Fibroblast of mammary gland (primary cell): ENCODE data around the gene CEP295NL.
"Not testable (repeated sequence)": the region's sequence is repeated elsewhere in the genome, so short reads cannot be mapped to it uniquely, and the experiment has no call there.

Experiments
- DNase-seq: peaks from one replicate; pipeline ENCODE4 v3.0.0-alpha.2; 2010; ENCODE audit warnings: low read depth
- H3K4me3 ChIP-seq: 2 replicates; pipeline ENCODE4 v1.5.1; 2011; ENCODE audit warnings: low read depth, mild to moderate bottlenecking, low read length, moderate library complexity; ENCODE audit not compliant: control insufficient read depth
- TF ChIP-seq, protein P1 (sequence below): conservative IDR thresholded peaks from 2 replicates; pipeline ENCODE4 v1.5.1; 2011; ENCODE audit warnings: low read depth, low read length, inconsistent platforms; ENCODE audit not compliant: control insufficient read depth, insufficient read depth

Gene CEP295NL

DNA sequence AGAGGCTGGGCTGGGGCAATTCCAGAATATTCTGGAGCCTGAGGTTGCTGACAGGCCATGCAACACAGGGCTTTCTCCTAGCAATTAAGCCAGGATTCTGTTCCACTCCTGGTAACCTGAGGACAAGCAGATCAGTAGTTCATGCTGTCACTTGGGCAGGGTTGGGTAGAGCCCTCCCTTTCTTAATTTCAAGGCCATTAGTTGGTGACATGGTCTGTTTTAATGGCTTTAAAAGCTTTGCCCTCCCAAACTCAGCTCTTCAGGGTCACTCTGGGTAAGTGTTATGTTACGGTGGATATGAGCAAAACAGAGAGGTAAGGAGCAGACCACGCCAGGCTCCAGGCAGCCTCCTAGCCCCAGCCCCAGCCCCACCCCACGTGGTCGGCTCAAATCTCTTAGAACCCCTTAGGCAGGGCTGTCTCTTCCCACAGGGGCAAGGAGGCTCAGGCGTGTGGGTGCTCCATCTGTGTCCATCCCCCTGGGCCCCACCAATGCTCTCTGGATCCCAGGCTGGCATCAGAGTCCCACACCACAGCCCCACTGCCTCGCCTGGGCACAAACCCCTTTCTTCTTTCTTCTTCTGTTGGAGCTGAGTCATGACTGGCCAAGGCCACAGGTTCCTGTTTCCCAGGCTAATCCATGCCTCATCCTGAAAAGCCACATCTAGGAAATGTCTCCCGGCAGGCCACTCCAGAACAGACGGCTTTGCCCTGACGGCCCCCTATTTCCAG lies 27.5 kb downstream of the CEP295NL start:
- H3K4me3 ChIP-seq: no peak overlapping the region
- TF ChIP-seq, protein P1, sequence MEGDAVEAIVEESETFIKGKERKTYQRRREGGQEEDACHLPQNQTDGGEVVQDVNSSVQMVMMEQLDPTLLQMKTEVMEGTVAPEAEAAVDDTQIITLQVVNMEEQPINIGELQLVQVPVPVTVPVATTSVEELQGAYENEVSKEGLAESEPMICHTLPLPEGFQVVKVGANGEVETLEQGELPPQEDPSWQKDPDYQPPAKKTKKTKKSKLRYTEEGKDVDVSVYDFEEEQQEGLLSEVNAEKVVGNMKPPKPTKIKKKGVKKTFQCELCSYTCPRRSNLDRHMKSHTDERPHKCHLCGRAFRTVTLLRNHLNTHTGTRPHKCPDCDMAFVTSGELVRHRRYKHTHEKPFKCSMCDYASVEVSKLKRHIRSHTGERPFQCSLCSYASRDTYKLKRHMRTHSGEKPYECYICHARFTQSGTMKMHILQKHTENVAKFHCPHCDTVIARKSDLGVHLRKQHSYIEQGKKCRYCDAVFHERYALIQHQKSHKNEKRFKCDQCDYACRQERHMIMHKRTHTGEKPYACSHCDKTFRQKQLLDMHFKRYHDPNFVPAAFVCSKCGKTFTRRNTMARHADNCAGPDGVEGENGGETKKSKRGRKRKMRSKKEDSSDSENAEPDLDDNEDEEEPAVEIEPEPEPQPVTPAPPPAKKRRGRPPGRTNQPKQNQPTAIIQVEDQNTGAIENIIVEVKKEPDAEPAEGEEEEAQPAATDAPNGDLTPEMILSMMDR: no peak
- DNase-seq: peak; percentile 63

DNA sequence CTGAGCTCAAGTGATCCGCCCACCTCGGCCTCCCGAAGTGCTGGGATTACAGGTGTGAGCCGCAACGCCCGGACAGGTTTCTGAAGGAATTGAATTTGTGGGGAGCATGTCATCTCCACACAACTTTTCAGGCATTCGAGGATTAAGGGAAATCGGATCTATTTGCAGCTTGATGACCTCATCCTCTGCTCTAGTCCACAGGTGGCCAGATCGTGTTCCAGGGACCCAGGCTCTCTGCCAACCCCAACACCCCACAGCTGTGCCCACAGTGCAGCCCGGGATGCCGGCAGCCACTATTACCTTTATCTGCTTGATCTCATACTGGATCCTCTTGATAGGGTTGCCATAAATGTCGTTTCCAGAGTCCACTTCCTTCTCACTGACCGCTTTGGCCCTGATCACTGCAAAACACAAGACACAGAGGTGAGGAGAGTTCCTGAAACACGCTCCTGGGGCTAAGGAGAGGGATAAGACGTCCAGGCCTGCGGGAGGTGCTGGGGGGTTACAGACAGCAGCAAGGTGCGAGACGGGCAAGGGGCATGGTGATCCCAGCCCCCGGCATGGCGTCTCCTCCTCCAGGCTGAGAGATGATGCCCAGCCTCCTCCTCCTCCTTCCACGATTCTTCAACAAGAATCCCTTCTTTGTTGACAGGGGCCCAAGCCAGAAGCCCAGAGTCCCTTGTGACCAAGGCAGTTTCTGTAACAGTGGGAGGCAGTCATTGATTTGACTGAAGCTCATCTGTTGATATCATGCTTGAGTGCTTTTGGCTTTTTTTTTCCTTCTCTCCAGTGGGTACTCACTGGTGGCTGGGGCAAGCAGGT lies 29.3 kb downstream of the CEP295NL start:
- TF ChIP-seq, protein P1: no peak
- no peak overlapping the region for H3K4me3 ChIP-seq
- peak; percentile 69 for DNase-seq

- TF ChIP-seq, protein P1: no peak
- no peak for DNase-seq
- no peak overlapping the region for H3K4me3 ChIP-seq
Observed at GRCh38 chr17:78872486-78872885, 30.5 kb downstream of the CEP295NL start.

GRCh38 chr17:78870621-78871020 lies 32.4 kb downstream of the CEP295NL start:
- no peak for DNase-seq
- TF ChIP-seq, protein P1: no peak
- H3K4me3 ChIP-seq: no peak overlapping the region

- no peak overlapping the region for H3K4me3 ChIP-seq
- TF ChIP-seq, protein P1: no peak
- peak; percentile 90 for DNase-seq
Observed at GRCh38 chr17:78868391-78868790, 34.6 kb downstream of the CEP295NL start.

- H3K4me3 ChIP-seq, DNase-seq: not testable (repeated sequence)
Observed at GRCh38 chr17:78867046-78867445, 36.0 kb downstream of the CEP295NL start.
